Fibroblast of skin of right biceps (primary cell): ENCODE results near the gene HMGN4.
A peak's percentile ranks its signal among the peaks of the same experiment; 100 is the strongest.
"Not testable (repeated sequence)": the region's sequence is repeated elsewhere in the genome, so short reads cannot be mapped to it uniquely, and the experiment has no call there.

Experiments used
- DNase-seq: peaks from one replicate; pipeline ENCODE4 v3.0.0-alpha.2; 2013

The HMGN4 gene

GRCh38 chr6:26537846-26538571, at the start of gene HMGN4:
HMGN4 (plus strand) TSS chr6:26538366; CDS start chr6:26545207, 6,841 bp downstream.
- DNase-seq, result peak; percentile 92

GRCh38 chr6:26489996-26490964, 47.9 kb upstream of the HMGN4 start:
- DNase-seq, result no peak

GRCh38 chr6:26491604-26492003, 46.6 kb upstream of the HMGN4 start:
- DNase-seq, result no peak

GRCh38 chr6:26493258-26493657, 44.9 kb upstream of the HMGN4 start:
- DNase-seq, result peak; percentile 23

GRCh38 chr6:26494117-26494516, 44.0 kb upstream of the HMGN4 start:
- DNase-seq, result no peak

- no peak for DNase-seq
Measured at GRCh38 chr6:26495281-26495680, 42.9 kb upstream of the HMGN4 start.

- DNase-seq, result no peak
Measured at GRCh38 chr6:26497610-26498009, 40.6 kb upstream of the HMGN4 start.

- DNase-seq, result no peak
Measured at GRCh38 chr6:26500102-26500501, 38.1 kb upstream of the HMGN4 start, which contains the start of gene BTN1A1. BTN1A1 (plus strand) TSS chr6:26500303; CDS start chr6:26501287, 984 bp downstream.

DNA sequence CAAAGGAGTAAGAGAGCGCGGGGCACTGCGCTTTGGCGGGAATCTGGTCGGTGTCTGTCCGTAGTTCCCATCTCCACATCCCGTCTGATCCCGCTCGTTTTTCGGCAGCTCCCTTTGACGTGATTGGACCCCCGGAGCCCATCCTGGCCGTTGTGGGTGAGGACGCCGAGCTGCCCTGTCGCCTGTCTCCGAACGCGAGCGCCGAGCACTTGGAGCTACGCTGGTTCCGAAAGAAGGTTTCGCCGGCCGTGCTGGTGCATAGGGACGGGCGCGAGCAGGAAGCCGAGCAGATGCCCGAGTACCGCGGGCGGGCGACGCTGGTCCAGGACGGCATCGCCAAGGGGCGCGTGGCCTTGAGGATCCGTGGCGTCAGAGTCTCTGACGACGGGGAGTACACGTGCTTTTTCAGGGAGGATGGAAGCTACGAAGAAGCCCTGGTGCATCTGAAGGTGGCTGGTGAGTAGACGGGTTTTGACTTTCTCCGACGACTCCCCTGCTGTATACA, 36.6 kb upstream of the HMGN4 start:
- DNase-seq, result peak; percentile 34

GRCh38 chr6:26502165-26502564, 36.0 kb upstream of the HMGN4 start:
- no peak for DNase-seq

DNA sequence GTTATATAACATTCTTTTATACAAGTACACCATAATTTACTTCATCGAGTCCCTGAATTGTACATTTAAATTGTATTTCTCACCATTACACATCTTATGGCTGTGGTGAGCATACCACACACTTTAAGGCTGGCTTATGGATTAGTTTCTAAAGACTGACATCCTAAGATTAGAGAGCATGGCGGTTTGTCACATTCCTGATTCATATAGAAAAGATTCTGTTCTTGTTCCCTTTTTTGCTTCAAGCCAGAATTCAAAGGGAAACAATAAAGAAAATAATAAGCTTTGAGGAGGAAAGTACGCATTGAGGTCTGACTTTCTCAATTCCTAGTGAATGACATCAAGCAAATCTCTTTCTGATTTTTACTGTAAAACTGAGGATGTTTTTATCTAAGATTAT, 35.5 kb upstream of the HMGN4 start:
- DNase-seq, result no peak

DNA sequence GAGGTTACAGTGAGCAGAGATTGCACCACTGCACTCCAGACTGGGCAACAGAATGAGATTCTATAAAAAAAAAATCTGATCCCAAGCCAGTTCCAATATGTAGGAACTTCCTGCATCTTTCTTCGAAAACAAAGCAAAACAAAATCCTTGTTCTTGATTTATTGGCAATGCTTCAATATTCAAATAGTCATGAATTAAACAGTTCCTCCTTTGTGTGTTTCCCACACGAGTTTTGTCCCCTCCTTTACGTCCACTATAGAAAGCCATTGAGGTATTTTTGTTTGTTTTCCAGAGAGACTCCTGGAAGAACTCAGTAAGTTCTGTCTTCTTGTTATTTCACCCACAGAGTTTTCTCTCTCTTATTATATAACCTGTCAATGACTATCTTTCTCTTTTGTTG, 30.5 kb upstream of the HMGN4 start:
- DNase-seq, result no peak

DNA sequence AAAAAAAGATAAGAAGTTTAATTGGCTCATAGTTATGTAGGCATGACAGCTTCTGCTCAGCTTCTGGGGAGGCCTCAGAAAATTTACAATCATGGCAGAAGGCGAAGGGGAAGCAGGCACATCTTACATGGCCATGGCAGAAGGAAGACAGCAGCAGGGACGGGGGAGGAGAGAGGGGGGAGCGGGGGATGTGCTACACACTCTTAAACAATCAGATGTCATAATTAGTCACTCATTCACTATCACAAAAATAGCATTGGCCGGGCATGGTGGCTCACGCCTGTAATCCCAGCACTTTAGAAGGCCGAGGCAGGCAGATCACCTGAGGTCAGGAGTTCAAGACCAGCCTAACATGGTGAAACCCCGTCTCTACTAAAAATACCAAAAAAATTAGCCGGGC, 27.1 kb upstream of the HMGN4 start:
- DNase-seq, result not testable (repeated sequence)

- DNase-seq, result no peak
Measured at GRCh38 chr6:26514984-26515383, 23.2 kb upstream of the HMGN4 start.

DNA sequence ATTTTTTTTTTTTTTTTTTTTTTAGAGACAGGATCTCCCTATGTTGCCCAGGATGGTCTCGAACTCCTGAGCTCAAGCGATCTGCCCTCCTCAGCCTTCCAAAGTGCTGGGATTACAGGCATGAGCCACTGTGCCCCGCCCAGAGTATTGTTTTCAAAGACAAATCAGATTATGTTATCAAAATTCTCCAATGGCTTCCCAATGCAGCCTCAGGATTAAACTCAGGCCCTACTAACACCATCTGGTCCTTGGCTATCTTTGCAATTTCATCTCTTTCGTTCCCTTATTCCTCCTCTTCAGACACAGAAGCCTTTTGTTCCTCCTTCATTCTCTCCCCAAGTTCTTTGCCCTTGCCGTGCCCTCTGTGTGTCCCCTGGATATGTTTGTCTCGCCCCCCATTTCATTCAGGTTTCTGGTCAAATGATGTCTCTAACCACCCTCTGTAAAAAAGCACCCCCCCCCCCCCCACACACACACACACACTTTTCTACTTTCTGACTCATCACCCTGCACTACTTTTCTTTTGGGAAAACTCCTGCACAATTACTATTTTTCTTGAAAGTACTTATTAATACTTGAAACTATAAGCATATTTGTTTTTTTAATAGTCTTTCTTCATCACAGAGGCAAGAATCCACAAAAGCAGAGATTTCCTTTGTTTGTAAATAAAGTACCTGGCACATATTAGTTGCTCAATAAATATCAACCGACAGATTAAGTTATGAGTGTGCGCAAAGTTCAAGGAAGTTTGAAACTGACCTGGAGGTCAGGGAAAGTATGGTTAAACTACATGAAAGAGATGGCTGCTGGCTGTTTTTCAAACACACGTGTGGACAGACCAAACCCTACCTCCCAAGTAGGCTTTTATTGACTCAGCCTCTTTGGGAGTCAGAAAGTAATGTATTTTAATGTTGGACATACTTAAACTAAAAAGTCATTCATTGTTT, 21.4 kb upstream of the HMGN4 start:
- no peak for DNase-seq

- no peak for DNase-seq
Measured at GRCh38 chr6:26519359-26519758, 18.8 kb upstream of the HMGN4 start.

DNA sequence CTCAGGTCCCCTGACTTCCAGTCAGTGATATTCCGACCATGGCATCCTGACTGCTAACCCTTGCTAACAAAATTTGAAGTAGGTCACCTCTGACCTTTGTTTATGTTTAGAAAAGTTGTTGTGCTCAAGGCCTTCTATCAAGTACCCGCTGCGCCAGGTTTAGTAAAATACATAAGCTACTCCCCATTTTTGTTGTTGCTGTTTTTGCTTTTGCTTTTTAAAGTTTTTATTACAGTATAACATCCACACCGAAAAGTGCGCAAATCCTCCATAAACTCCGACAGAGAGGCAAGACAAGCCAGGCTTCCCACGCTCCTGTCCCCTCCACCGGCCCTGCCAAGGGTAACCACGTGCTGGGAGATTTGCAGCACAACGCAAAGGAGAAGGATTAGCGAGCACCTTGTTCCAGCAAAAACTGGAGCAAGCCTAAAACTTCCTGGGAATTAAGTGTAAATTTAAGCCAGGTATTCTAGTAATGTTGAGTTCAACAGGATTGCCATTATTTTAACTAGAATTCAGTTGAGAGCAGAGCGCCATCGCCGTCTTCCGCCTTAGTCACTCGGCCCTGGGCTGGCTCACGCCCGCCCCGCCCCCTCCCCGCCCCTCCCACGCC, 17.8 kb upstream of the HMGN4 start:
- no peak for DNase-seq

- DNase-seq, result peak; percentile 91
Measured at GRCh38 chr6:26520850-26521599, 17.1 kb upstream of the HMGN4 start.

GRCh38 chr6:26521600-26522391, 16.4 kb upstream of the HMGN4 start:
- DNase-seq, result peak; percentile 81

GRCh38 chr6:26522486-26523228, 15.5 kb upstream of the HMGN4 start:
- peak; percentile 40 for DNase-seq
